C4-2B (cell line): Measurements from ENCODE around the gene LSAMP.

Source experiments
- H3K27ac ChIP-seq: fragments of 450-650 bp; 2 replicates; pipeline ENCODE4 v1.5.1; 2017
- ZFX ChIP-seq: fragments of 450-650 bp; IDR thresholded peaks from 2 replicates; pipeline ENCODE4 v1.6.1; 2017
- TF ChIP-seq, protein P1 (sequence below): fragments of 450-650 bp; conservative IDR thresholded peaks from 2 replicates; pipeline ENCODE4 v1.5.1; 2017; ENCODE audit warnings: mild to moderate bottlenecking

Gene LSAMP

DNA sequence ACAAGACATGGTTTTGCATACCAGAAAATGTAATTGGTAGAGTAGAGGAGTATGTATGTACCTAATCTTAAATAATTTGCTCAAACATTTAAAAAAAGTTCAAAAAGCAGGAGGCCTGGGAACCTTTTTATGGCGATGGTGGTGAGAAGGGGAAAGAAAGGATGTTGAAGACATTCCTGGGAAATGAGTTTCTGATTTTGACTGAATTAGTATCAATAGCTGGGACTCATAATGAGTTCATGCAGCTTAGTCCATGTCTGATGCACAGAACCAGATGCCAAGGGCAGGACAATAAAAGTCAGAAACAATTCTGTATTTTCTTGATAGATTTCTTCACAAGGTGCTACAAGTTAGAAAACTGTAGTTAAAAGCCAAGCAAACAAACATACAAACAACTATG lies 426.6 kb downstream of the LSAMP start:
- no peak overlapping the region for H3K27ac ChIP-seq
- TF ChIP-seq, protein P1, sequence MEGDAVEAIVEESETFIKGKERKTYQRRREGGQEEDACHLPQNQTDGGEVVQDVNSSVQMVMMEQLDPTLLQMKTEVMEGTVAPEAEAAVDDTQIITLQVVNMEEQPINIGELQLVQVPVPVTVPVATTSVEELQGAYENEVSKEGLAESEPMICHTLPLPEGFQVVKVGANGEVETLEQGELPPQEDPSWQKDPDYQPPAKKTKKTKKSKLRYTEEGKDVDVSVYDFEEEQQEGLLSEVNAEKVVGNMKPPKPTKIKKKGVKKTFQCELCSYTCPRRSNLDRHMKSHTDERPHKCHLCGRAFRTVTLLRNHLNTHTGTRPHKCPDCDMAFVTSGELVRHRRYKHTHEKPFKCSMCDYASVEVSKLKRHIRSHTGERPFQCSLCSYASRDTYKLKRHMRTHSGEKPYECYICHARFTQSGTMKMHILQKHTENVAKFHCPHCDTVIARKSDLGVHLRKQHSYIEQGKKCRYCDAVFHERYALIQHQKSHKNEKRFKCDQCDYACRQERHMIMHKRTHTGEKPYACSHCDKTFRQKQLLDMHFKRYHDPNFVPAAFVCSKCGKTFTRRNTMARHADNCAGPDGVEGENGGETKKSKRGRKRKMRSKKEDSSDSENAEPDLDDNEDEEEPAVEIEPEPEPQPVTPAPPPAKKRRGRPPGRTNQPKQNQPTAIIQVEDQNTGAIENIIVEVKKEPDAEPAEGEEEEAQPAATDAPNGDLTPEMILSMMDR = no peak
- no peak for TF ChIP-seq ZFX

DNA sequence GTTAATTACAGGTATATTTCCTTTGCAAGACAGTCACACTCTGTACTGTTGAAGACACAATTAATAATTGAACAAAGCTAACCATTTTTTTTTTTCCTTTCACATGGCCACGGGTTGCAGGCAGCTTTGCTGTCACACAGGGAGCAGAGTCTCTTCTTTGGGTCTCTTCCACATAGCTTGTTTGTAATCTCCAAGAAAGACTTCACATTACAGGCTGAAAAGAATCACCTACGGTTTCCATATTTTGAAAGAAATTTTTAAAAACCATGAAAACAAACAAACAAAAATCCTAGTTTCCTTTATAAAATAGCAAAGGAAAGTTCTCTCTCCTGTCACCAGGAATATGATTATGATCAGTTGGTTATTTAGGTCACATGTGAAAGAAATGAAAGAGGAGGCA lies 429.4 kb downstream of the LSAMP start:
- no peak for TF ChIP-seq ZFX
- TF ChIP-seq, protein P1 = no peak
- H3K27ac ChIP-seq = no peak overlapping the region

DNA sequence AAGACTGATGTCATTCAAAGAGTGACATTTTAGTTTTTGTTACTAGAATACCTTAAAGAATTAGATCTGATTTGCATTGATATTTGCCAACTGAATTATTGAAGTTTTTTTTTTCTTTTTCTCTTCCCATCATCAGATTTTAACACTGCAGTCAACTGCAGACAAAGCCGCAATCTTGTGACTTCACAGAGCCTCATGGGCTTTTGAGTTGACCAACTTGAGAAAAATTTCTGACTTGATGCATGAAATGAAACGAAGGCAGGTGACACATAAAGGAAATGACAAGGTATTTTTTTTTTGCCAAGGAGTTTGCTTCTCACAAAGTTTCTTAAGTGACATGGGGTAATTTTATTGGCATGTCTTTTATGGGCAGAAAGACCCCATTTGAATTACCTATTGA lies 438.3 kb downstream of the LSAMP start:
- H3K27ac ChIP-seq = no peak overlapping the region
- no peak for TF ChIP-seq ZFX
- TF ChIP-seq, protein P1 = no peak

DNA sequence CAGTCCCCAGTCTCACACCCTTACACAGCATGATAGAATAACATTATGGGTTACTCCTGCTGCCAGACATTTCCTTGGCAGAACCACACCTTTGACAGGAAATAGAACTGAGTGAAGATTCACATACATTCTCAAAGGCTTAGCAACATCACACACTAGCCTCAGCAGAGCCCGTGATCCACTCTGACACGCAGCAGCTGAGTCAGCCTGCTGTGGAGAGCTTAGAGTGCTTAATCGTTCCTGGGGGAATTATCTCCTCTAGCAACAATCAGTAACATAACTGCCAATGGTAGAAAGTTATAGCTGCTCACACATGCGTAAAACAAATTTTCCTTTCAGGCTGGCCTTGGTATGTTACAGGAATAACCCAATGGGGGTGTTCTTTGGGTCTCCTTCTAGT lies 439.9 kb downstream of the LSAMP start:
- TF ChIP-seq, protein P1 = no peak
- no peak for TF ChIP-seq ZFX
- H3K27ac ChIP-seq = no peak overlapping the region

DNA sequence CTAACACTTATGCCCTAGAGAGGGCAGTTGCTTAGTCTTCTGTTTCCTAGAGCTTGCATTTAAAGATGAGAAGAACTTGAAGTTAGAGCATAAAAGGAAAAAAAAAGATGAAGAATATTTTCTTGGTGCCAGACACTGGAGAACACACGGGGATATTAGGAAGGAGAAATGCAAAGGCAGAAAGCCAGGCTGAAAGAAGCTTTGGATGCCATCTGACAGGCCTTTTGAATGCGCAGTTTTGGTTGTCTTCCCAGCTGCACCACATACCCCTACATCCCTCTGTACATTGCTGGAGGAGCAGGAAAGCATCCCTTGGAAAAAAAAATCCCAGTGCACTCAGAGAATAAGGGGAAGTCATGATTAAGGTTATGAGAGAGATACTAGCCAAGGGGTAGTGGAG lies 443.1 kb downstream of the LSAMP start:
- H3K27ac ChIP-seq = no peak overlapping the region
- TF ChIP-seq ZFX = no peak
- TF ChIP-seq, protein P1 = no peak

DNA sequence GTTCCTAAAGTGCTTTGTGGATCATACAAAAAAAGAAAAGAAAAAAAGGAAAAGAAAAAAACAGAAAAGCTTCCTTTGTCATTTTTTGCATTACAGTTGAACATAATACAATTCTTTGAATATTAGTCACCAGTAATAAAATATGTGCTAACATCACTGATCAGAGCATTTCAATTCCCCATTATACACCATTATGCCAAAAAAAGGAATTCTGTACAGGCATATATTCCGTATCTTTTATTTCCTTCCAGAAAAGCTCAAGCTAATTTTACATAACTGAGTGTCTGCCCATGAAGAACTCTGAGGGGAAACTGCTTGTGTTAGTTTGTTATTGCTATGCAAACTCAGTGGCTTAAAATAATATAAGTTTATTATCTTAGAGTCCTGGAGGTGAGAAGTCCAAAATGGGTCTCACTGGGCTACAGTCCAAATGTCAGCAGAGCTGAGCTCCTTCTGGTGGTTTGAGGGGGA lies 444.1 kb downstream of the LSAMP start:
- TF ChIP-seq, protein P1 = no peak
- TF ChIP-seq ZFX = no peak
- H3K27ac ChIP-seq = no peak overlapping the region

DNA sequence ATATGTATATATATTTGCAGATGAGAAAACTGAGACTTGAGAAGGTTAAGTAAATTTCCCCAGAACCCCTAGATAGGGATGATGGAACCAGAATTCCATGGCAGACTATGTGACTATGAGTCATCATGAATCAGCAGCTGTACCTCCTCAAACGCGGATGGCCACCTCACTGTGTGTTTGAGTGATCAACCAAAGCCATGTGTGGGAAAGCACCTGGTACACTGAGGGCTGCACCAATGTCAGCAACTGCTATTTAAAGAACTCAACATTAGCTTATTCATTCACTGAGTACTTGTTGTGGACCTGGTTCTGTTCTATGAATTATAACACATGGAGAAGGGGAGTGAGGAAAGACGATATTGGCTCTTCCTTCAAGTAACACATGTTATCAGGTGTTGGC lies 445.0 kb downstream of the LSAMP start:
- TF ChIP-seq, protein P1 = no peak
- no peak for TF ChIP-seq ZFX
- no peak overlapping the region for H3K27ac ChIP-seq
